HepG2 (cell line): ENCODE data around the gene ENO2. TPM values are rescaled to one million over a fixed set of nuclear protein-coding genes. Genes with fewer than 3 reads are reported as not detected.
A peak's percentile ranks its signal among the peaks of the same experiment; 100 is the strongest.

Experiments
- ATRX ChIP-seq: sonication (generic); formaldehyde crosslinking; IDR thresholded peaks from 2 replicates; pipeline ENCODE4 v1.4.0; 2020; ENCODE audit warnings: missing genetic modification reagents, borderline replicate concordance
- CENPX ChIP-seq: sonication (generic); formaldehyde crosslinking; IDR thresholded peaks from 2 replicates; pipeline ENCODE4 v1.9.0; 2021; ENCODE audit warnings: mild to moderate bottlenecking, missing genetic modification reagents, moderate library complexity
- HOXA7 ChIP-seq: sonication (generic); formaldehyde crosslinking; IDR thresholded peaks from 2 replicates; pipeline ENCODE4 v1.8.1; 2022; ENCODE audit warnings: mild to moderate bottlenecking, missing genetic modification reagents, moderate library complexity
- IKZF4 ChIP-seq: sonication (generic); formaldehyde crosslinking; IDR thresholded peaks from 2 replicates; pipeline ENCODE4 v1.5.1; 2020; ENCODE audit warnings: borderline replicate concordance, mild to moderate bottlenecking, low read depth, missing genetic modification reagents; ENCODE audit errors: not compliant biosample characterization
- NFKBIZ ChIP-seq: IDR thresholded peaks from 2 replicates; pipeline ENCODE4 v1.6.1; 2018; ENCODE audit warnings: missing genetic modification reagents, missing compliant biosample characterization
- NFYB ChIP-seq: sonication (generic); formaldehyde crosslinking; IDR thresholded peaks from 2 replicates; pipeline ENCODE4 v1.4.0; 2020; ENCODE audit warnings: missing genetic modification reagents
- RARG ChIP-seq: sonication (generic); formaldehyde crosslinking; IDR thresholded peaks from 2 replicates; pipeline ENCODE4 v1.4.0; 2020; ENCODE audit warnings: low read depth, mild to moderate bottlenecking, missing genetic modification reagents
- REXO4 ChIP-seq: sonication (generic); formaldehyde crosslinking; IDR thresholded peaks from 2 replicates; pipeline ENCODE4 v1.8.0; 2022; ENCODE audit warnings: missing genetic modification reagents, mild to moderate bottlenecking, borderline replicate concordance
- SALL2 ChIP-seq: sonication (generic); formaldehyde crosslinking; IDR thresholded peaks from 2 replicates; pipeline ENCODE4 v1.8.1; 2023; ENCODE audit warnings: mild to moderate bottlenecking, missing genetic modification reagents, inconsistent platforms
- ZFP91 ChIP-seq: sonication (generic); formaldehyde crosslinking; IDR thresholded peaks from 2 replicates; pipeline ENCODE4 v1.9.0; 2022; ENCODE audit warnings: missing genetic modification reagents, mild to moderate bottlenecking, borderline replicate concordance
- ZNF343 ChIP-seq: sonication (generic); formaldehyde crosslinking; IDR thresholded peaks from 2 replicates; pipeline ENCODE4 v1.4.0; 2020; ENCODE audit warnings: mild to moderate bottlenecking, missing genetic modification reagents
- ZNF407 ChIP-seq: sonication (generic); formaldehyde crosslinking; IDR thresholded peaks from one replicate; pipeline ENCODE4 v1.5.1; 2020; ENCODE audit warnings: mild to moderate bottlenecking, missing genetic modification reagents; ENCODE audit errors: not compliant biosample characterization
- polyA plus RNA-seq, 8 experiments: library from polyadenylated mRNA; depleted of rRNA in 3 of 8; stranded (reverse) in 7 of 8; unstranded in 1 of 8; fragments of >200 nt; fragmentation: Illumina TruSeq in 4 of 8; extraction: Trizol in 4 of 8; gene quantifications; 2 replicates each; pipeline versions ENCODE4 v1.2.1 to v1.2.3, GENCODE V29; 2011 to 2016; ENCODE audit warnings: low read depth in 4 of 8, missing spikeins in 1 of 8, mixed read lengths in 1 of 8; ENCODE audit not compliant: insufficient read depth in 1 of 8
- total RNA-seq, 5 experiments: library from RNA; depleted of rRNA; stranded (reverse); fragments of >200 nt; fragmentation: Illumina TruSeq; extraction: Trizol; gene quantifications; 2 replicates each; pipeline ENCODE4 v1.2.3, GENCODE V29; 2016; ENCODE audit warnings: low read depth in 1 of 5

Gene ENO2
- total and polyA plus RNA-seq, 2 of the 13 experiments (the other 11 are each of a cell fraction or from before 2014, with no cell fraction given), result 19.3 to 136 TPM

GRCh38 chr12:6937481-6938352 lies 23.3 kb downstream of the ENO2 start (continued):
- TF ChIP-seq ZNF407 (CRISPR knock-in tag) (peak; percentile 51), HOXA7 (no peak), NFYB (CRISPR knock-in tag) (peak; percentile 48; the same call in 1 of the 2 replicates), ZNF343 (no peak), CENPX (CRISPR knock-in tag) (no peak), RARG (CRISPR knock-in tag) (no peak), ZFP91 (peak; percentile 96), NFKBIZ (peak; percentile 56; the same call in 1 of the 2 replicates), IKZF4 (CRISPR knock-in tag) (no peak), REXO4 (CRISPR knock-in tag) (no peak), ATRX (CRISPR knock-in tag) (no peak), SALL2 (peak; percentile 80)
